ENCODE data around the gene MAVS.

DNA sequence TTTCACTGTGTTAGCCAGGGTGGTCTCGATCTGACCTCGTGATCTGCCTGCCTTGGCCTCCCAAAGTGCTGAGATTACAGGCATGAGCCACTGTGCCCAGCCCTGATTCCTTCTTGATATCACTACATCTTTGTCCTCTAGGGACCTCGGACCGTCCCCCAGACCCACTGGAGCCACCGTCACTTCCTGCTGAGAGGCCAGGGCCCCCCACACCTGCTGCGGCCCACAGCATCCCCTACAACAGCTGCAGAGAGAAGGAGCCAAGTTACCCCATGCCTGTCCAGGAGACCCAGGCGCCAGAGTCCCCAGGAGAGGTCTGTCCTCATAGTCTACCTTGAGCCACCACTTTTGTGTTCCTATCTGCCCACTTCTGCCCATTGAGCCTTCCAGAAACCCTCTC lies 14.6 kb downstream of the MAVS start:
- TF ChIP-seq, protein P1, sequence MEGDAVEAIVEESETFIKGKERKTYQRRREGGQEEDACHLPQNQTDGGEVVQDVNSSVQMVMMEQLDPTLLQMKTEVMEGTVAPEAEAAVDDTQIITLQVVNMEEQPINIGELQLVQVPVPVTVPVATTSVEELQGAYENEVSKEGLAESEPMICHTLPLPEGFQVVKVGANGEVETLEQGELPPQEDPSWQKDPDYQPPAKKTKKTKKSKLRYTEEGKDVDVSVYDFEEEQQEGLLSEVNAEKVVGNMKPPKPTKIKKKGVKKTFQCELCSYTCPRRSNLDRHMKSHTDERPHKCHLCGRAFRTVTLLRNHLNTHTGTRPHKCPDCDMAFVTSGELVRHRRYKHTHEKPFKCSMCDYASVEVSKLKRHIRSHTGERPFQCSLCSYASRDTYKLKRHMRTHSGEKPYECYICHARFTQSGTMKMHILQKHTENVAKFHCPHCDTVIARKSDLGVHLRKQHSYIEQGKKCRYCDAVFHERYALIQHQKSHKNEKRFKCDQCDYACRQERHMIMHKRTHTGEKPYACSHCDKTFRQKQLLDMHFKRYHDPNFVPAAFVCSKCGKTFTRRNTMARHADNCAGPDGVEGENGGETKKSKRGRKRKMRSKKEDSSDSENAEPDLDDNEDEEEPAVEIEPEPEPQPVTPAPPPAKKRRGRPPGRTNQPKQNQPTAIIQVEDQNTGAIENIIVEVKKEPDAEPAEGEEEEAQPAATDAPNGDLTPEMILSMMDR (IDR thresholded peaks at IDR 0.05): no peak
- no peak for TF ChIP-seq POLR2A (IDR thresholded peaks at IDR 0.05)
